Upper lobe of right lung (tissue), 1 donor: ENCODE measurements around the gene FYN. TPM values are rescaled to one million over a fixed set of nuclear protein-coding genes. Genes with fewer than 3 reads are reported as not detected.

Experiments
- ATAC-seq: fragments of 200-7000 bp; cut with Tn5 transposase; one replicate; pipeline ENCODE4 v1.9.1; 2020; ENCODE audit warnings: mild to moderate bottlenecking, moderate library complexity
- DNase-seq: peaks from one replicate; pipeline ENCODE4 v3.0.0-alpha.2; 2020
- H3K27ac ChIP-seq: fragments of 200-600 bp; one replicate; pipeline ENCODE4 v1.8.0; 2022
- H3K27me3 ChIP-seq: fragments of 200-600 bp; one replicate; pipeline ENCODE4 v1.8.0; 2022; ENCODE audit warnings: mild to moderate bottlenecking
- H3K36me3 ChIP-seq: fragments of 200-600 bp; one replicate; pipeline ENCODE4 v1.8.0; 2022
- H3K4me1 ChIP-seq: fragments of 200-600 bp; one replicate; pipeline ENCODE4 v1.8.0; 2022
- H3K4me3 ChIP-seq: fragments of 200-600 bp; one replicate; pipeline ENCODE4 v1.8.0; 2022; ENCODE audit warnings: mild to moderate bottlenecking
- H3K9me3 ChIP-seq: fragments of 200-600 bp; one replicate; pipeline ENCODE4 v1.8.0; 2022
- intact Hi-C: fragments of 100-400 bp; cut with DNase I; formaldehyde crosslinking; loops from one replicate; pipeline ENCODE4 v1.11.0; 2022
- total RNA-seq: library from RNA; stranded (reverse); fragmentation: NEBNext Ultra II Directional; extraction: Animal tissue kit (Norgen Biotek cat#: 25700); gene quantifications from one replicate; pipeline ENCODE4 v1.2.1, GENCODE V29; 2021
- TF ChIP-seq, protein P1 (sequence below): fragments of 200-600 bp; IDR thresholded peaks from one replicate; pipeline ENCODE4 v1.8.0; 2022; ENCODE audit warnings: antibody characterized with exemption
- donor health status: DM: no; HTN: yes; CAD: no; lungs with severe emphysema.

FYN gene
- total RNA-seq, 1 donor from 2014 or later, result 115 TPM

DNA sequence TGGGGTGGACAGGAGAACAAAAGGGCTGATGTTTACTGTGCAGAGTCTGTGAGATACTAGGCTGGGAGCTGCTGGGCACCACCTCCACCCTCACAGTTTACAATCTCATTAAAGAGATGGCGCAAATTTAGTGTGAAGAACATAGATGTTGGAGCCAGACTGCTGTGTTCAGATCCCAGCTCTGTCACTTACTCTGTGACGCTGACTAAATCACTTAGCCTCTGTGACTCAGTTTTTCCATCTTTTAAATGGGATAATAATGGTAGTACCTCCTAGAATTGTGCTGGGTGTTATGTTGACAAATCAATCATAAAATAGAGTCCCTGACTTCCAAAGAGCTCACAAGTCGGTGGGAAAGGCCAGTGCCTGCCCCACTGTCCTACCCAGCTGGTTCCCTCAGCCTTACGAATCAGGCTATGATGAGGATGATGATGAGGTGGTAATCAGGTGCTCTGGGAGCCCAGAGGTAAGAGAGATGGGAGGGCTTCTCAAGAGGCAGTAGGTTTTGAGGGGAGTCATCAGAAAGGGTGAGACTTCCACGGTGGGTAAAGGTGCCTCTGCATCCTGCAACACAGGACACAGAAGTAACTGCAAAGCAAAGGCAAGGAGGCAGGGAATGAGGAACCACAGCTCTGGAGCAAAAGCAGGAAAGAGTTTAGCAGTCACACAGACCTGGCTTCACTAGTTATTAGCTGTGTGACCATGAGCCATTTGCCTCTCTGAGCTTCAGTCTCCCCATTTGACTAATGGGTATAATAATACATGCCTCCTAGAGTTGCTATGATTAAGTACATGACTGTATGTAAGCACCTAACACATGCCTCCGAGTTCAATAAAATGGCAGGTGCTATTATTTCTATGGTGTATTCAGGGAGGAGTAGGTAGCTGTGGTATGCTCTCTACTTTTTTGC, 8.9 kb downstream of the FYN start:
- DNase-seq (no peak), ATAC-seq (no peak)
- Histone ChIP-seq H3K27me3 (no peaks in the 10 kb centered on the region), H3K36me3 (no peaks in the 10 kb centered on the region), H3K9me3 (no peaks in the 10 kb centered on the region), H3K4me1 (peaks cover 14% of the 10 kb centered on the region), H3K4me3 (no peak overlapping the region), H3K27ac (no peak overlapping the region)
- intact Hi-C loops, result no loop called here
- TF ChIP-seq, protein P1, sequence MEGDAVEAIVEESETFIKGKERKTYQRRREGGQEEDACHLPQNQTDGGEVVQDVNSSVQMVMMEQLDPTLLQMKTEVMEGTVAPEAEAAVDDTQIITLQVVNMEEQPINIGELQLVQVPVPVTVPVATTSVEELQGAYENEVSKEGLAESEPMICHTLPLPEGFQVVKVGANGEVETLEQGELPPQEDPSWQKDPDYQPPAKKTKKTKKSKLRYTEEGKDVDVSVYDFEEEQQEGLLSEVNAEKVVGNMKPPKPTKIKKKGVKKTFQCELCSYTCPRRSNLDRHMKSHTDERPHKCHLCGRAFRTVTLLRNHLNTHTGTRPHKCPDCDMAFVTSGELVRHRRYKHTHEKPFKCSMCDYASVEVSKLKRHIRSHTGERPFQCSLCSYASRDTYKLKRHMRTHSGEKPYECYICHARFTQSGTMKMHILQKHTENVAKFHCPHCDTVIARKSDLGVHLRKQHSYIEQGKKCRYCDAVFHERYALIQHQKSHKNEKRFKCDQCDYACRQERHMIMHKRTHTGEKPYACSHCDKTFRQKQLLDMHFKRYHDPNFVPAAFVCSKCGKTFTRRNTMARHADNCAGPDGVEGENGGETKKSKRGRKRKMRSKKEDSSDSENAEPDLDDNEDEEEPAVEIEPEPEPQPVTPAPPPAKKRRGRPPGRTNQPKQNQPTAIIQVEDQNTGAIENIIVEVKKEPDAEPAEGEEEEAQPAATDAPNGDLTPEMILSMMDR, result no peak

DNA sequence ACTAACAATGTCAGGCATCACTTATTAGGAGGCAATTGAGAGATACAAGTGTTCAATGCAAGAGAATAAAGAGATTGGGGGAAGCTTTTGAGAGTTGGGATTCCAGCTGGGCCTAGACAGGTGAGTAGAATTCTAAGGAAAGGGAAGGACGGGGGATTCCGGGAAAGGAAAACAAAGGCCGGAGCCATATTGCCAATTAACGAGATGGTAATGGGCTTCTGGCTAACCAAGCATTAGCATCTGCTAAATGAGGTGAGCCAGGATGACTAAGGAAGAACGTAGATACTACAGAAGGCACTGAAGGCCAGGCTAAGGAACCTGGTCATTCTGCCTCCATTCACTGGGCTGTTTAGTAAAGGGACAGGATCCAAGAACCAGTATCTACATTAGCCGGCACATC, 10.5 kb downstream of the FYN start:
- H3K4me3 ChIP-seq, result no peak overlapping the region
- H3K9me3 ChIP-seq, result no peaks in the 10 kb centered on the region
- intact Hi-C loops, result no loop called here
- H3K4me1 ChIP-seq, result peaks cover 12% of the 10 kb centered on the region
- no peak overlapping the region for H3K27ac ChIP-seq
- ATAC-seq, result no peak
- H3K36me3 ChIP-seq, result no peaks in the 10 kb centered on the region
- H3K27me3 ChIP-seq, result no peaks in the 10 kb centered on the region
- DNase-seq, result no peak
- TF ChIP-seq, protein P1, result no peak

DNA sequence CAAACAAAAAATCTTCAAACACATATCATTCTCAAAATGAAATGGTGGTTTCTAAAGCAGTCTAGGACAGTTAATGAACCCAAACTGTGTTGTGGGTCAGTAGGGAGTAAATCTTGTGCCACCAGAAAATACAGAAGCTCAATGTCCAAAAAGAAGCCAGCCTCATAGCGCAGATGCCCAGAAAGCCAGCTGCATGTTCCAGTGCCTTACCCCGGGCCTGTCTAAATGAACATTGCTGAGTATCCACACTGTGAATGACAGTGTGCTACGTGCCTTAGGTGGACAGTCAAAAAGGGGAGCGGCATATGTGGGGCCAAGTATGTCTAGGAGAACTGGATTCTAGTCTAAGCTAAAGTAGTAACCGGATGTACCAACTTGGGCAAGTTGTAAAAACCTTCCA, 10.9 kb downstream of the FYN start:
- Histone ChIP-seq H3K27ac (no peak overlapping the region), H3K9me3 (no peaks in the 10 kb centered on the region), H3K4me1 (peaks cover 12% of the 10 kb centered on the region), H3K27me3 (no peaks in the 10 kb centered on the region), H3K4me3 (no peak overlapping the region), H3K36me3 (no peaks in the 10 kb centered on the region)
- ATAC-seq (no peak), DNase-seq (no peak)
- TF ChIP-seq, protein P1, result no peak
- intact Hi-C loops, result no loop called here

DNA sequence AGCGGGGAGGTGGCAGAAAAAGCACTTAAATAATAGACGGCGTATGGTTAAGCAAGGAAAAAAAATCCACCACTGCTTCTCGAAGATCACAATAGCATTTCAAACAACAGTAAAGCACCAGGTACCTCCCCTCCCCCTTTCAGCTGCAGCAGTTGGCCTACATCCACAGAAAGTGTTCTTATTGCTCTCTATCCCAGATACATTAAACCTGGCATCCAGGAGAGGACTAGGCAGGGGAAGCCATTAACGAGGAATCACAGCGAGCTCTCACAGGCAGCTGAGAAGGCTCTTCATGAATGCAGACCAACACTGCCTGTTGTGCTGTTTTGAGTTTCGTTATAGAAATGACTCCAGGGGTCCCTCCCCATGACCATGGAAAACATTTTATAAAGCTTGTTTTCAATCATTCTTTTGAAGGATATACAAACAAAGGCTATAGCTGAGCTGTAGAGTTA, 11.8 kb downstream of the FYN start:
- Histone ChIP-seq H3K27me3 (no peaks in the 10 kb centered on the region), H3K9me3 (no peaks in the 10 kb centered on the region), H3K27ac (no peak overlapping the region), H3K36me3 (no peaks in the 10 kb centered on the region), H3K4me1 (peaks cover 12% of the 10 kb centered on the region), H3K4me3 (no peak overlapping the region)
- intact Hi-C loops, result no loop called here
- TF ChIP-seq, protein P1, result no peak
- DNase-seq (no peak), ATAC-seq (no peak)

DNA sequence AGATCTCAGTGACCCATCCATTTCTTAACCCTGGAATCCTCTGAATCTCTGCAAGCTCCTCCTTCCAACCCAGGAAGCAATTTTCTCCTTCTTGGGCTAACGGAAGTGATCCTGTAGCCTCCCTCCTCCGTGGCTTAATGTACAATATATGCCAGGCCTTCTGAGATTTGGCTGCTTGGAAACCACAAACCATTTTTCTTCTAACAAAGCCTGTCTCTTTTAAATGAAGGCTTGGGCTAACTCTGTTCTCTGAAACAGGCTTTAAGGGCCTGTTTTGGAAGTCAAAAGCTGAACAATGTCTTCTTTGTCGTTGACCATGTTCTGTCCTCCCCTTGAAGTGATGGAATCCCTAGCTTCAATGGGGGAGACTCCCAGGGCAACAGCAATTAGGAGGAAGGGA, 14.9 kb downstream of the FYN start:
- DNase-seq, result no peak
- TF ChIP-seq, protein P1, result no peak
- Histone ChIP-seq H3K4me3 (no peak overlapping the region), H3K9me3 (no peaks in the 10 kb centered on the region), H3K27me3 (no peaks in the 10 kb centered on the region), H3K36me3 (no peaks in the 10 kb centered on the region), H3K27ac (no peak overlapping the region), H3K4me1 (peaks cover 31% of the 10 kb centered on the region)
- ATAC-seq, result no peak
- intact Hi-C loops, result loop anchor here (10.0 kb wide), 1 partner anchor 144 kb away; no protein-coding TSS in a partner anchor
